H9 (cell line): ENCODE results near the gene GRID2. TPM values are rescaled to one million over a fixed set of nuclear protein-coding genes. Genes with fewer than 3 reads are reported as not detected.

Experiments used
- DNase-seq: peaks from one replicate; pipeline ENCODE4 v3.0.0-alpha.2; 2017
- H2AFZ ChIP-seq: one replicate; pipeline ENCODE4 v1.6.1; 2013; ENCODE audit warnings: mild to moderate bottlenecking, low read length, control low read depth, moderate library complexity
- H2AK5ac ChIP-seq: 2 replicates; pipeline ENCODE4 v1.6.1; 2013; ENCODE audit warnings: low read length, control low read depth, mixed read lengths; ENCODE audit not compliant: insufficient read length
- H2BK120ac ChIP-seq: one replicate; pipeline ENCODE4 v1.6.1; 2013; ENCODE audit warnings: low read depth, mild to moderate bottlenecking, low read length, control low read depth, inconsistent platforms; ENCODE audit not compliant: poor library complexity, severe bottlenecking
- H2BK12ac ChIP-seq: 2 replicates; pipeline ENCODE4 v1.6.1; 2013; ENCODE audit warnings: low read length, control low read depth, mixed read lengths, low read depth; ENCODE audit not compliant: insufficient read length
- H2BK15ac ChIP-seq: 2 replicates; pipeline ENCODE4 v1.6.1; 2013; ENCODE audit warnings: low read depth, low read length, control low read depth
- H2BK20ac ChIP-seq: one replicate; pipeline ENCODE4 v1.6.1; 2013; ENCODE audit warnings: low read depth, mild to moderate bottlenecking, low read length, control low read depth, inconsistent platforms; ENCODE audit not compliant: poor library complexity, severe bottlenecking
- H2BK5ac ChIP-seq: 2 replicates; pipeline ENCODE4 v1.6.1; 2013; ENCODE audit warnings: low read length, control low read depth, mixed read lengths; ENCODE audit not compliant: insufficient read length
- H3K14ac ChIP-seq: 2 replicates; pipeline ENCODE4 v1.6.1; 2013; ENCODE audit warnings: low read length, control low read depth; ENCODE audit not compliant: insufficient read depth
- H3K18ac ChIP-seq: 2 replicates; pipeline ENCODE4 v1.6.1; 2013; ENCODE audit warnings: low read depth, mild to moderate bottlenecking, mixed read lengths, low read length, control low read depth; ENCODE audit not compliant: insufficient read length
- H3K23ac ChIP-seq: 2 replicates; pipeline ENCODE4 v1.6.1; 2013; ENCODE audit warnings: low read length, control low read depth, mixed read lengths, low read depth; ENCODE audit not compliant: insufficient read length
- H3K23me2 ChIP-seq: 2 replicates; pipeline ENCODE4 v1.6.1; 2013; ENCODE audit warnings: low read depth, mild to moderate bottlenecking, mixed read lengths, low read length, control low read depth; ENCODE audit not compliant: insufficient read length, poor library complexity, severe bottlenecking
- H3K27ac ChIP-seq: 2 replicates; pipeline ENCODE4 v1.5.1; 2013; ENCODE audit warnings: low read length, control low read depth, mixed read lengths, low read depth; ENCODE audit not compliant: insufficient read length
- H3K27me3 ChIP-seq: 2 replicates; pipeline ENCODE4 v1.6.1; 2013; ENCODE audit warnings: low read length, control low read depth, inconsistent platforms; ENCODE audit not compliant: insufficient read depth
- H3K4ac ChIP-seq: 2 replicates; pipeline ENCODE4 v1.6.1; 2013; ENCODE audit warnings: low read depth, mild to moderate bottlenecking, control low read depth, inconsistent platforms, low read length, moderate library complexity
- H3K4me1 ChIP-seq: 2 replicates; pipeline ENCODE4 v1.6.1; 2013; ENCODE audit warnings: low read length, control low read depth, inconsistent platforms; ENCODE audit not compliant: insufficient read depth
- H3K4me2 ChIP-seq: 2 replicates; pipeline ENCODE4 v1.6.1; 2013; ENCODE audit warnings: low read length, control low read depth, mixed read lengths; ENCODE audit not compliant: insufficient read length, insufficient read depth
- H3K56ac ChIP-seq: 2 replicates; pipeline ENCODE4 v1.6.1; 2013; ENCODE audit warnings: low read depth, mild to moderate bottlenecking, mixed read lengths, low read length, control low read depth; ENCODE audit not compliant: insufficient read length
- H3K79me1 ChIP-seq: 2 replicates; pipeline ENCODE4 v1.6.1; 2013; ENCODE audit warnings: low read depth, mild to moderate bottlenecking, moderate library complexity, low read length, control low read depth, inconsistent platforms; ENCODE audit not compliant: insufficient read depth, poor library complexity, severe bottlenecking
- H3K79me2 ChIP-seq: 2 replicates; pipeline ENCODE4 v1.6.1; 2013; ENCODE audit warnings: low read length, control low read depth, inconsistent platforms; ENCODE audit not compliant: insufficient read depth
- H3K9ac ChIP-seq: 2 replicates; pipeline ENCODE4 v1.6.1; 2013; ENCODE audit warnings: low read length, control low read depth, mixed read lengths; ENCODE audit not compliant: insufficient read length; ENCODE audit errors: extremely low read depth
- H3K9me3 ChIP-seq: one replicate; pipeline ENCODE4 v1.6.1; 2013; ENCODE audit warnings: low read depth, low read length, inconsistent platforms; ENCODE audit not compliant: control insufficient read depth
- H3T11ph ChIP-seq: one replicate; pipeline ENCODE4 v1.6.1; 2013; ENCODE audit warnings: mild to moderate bottlenecking, low read length, control low read depth, inconsistent platforms
- H4K20me1 ChIP-seq: one replicate; pipeline ENCODE4 v1.6.1; 2013; ENCODE audit not compliant: control insufficient read depth, insufficient read length, insufficient read depth
- H4K5ac ChIP-seq: 2 replicates; pipeline ENCODE4 v1.6.1; 2013; ENCODE audit warnings: low read depth, mild to moderate bottlenecking, mixed read lengths, low read length, control low read depth; ENCODE audit not compliant: insufficient read length
- H4K8ac ChIP-seq: replicated peaks from 2 replicates; pipeline ENCODE4 v1.6.1; 2013; ENCODE audit warnings: low read length, control low read depth, mixed read lengths, low read depth; ENCODE audit not compliant: insufficient read length
- H4K91ac ChIP-seq: 2 replicates; pipeline ENCODE4 v1.6.1; 2013; ENCODE audit warnings: low read depth, mild to moderate bottlenecking, moderate library complexity, mixed read lengths, low read length, control low read depth; ENCODE audit not compliant: insufficient read length
- H3K27ac Mint-ChIP-seq, 3 experiments: 2 replicates in 2 of 3; 3 replicates in 1 of 3; pipeline ENCODE4 v1.8.0; 2020 to 2021; ENCODE audit warnings: mixed read lengths in 3 of 3, mild to moderate bottlenecking in 1 of 3, moderate library complexity in 1 of 3
- H3K27me3 Mint-ChIP-seq: 2 replicates; pipeline ENCODE4 v1.8.0; 2021; ENCODE audit warnings: low read depth, mild to moderate bottlenecking, moderate library complexity, mixed read lengths
- H3K36me3 Mint-ChIP-seq, 3 experiments: 2 replicates in 2 of 3; 3 replicates in 1 of 3; pipeline ENCODE4 v1.8.0; 2020 to 2021; ENCODE audit warnings: low read depth in 3 of 3, mixed read lengths in 3 of 3; ENCODE audit not compliant: insufficient read depth in 1 of 3
- H3K4me1 Mint-ChIP-seq, 2 experiments: 2 replicates each; pipeline ENCODE4 v1.8.0; 2020; ENCODE audit warnings: mixed read lengths in 2 of 2
- H3K4me3 Mint-ChIP-seq, 2 experiments: 2 replicates in 1 of 2; 3 replicates in 1 of 2; pipeline ENCODE4 v1.8.0; 2020 to 2021; ENCODE audit warnings: mild to moderate bottlenecking in 2 of 2, mixed read lengths in 2 of 2, moderate library complexity in 1 of 2
- H3K9me3 Mint-ChIP-seq, 2 experiments: 2 replicates in 1 of 2; 3 replicates in 1 of 2; pipeline ENCODE4 v1.8.0; 2020; ENCODE audit warnings: mild to moderate bottlenecking in 2 of 2, mixed read lengths in 2 of 2, moderate library complexity in 1 of 2
- CTCF ChIP-seq: fragments of 200-600 bp; sonication (generic); conservative IDR thresholded peaks from 3 replicates; pipeline ENCODE4 v1.8.0; 2021; ENCODE audit warnings: antibody characterized with exemption, mild to moderate bottlenecking
- WGBS: extraction: QIAGEN DNeasy Blood & Tissue Kit; methylation state at CpG from one replicate; pipeline ENCODE4 v1.1.7; 2013; ENCODE audit warnings: missing lambda C conversion rate, low lambda C conversion rate, mixed read lengths; ENCODE audit not compliant: insufficient read length; ENCODE audit errors: extremely low coverage; 5-methylcytosine and 5-hydroxymethylcytosine counted together
- total RNA-seq: library from RNA; stranded (reverse); gene quantifications from 2 replicates; pipeline ENCODE4 v1.2.1, GENCODE V29; 2021

GRID2 gene
- total RNA-seq, 1 experiment from 2014 or later, result 21.8 TPM

GRCh38 chr4:93466446-93466845 lies 1162.7 kb downstream of the GRID2 start:
- no peak overlapping the region for H3K9ac ChIP-seq
- no CpG with 5 or more reads among the region's 2 CpGs for WGBS

More at GRCh38 chr4:93466446-93466845, 1162.7 kb downstream of the GRID2 start:
- no peak overlapping the region for H3K18ac ChIP-seq
- H2AK5ac ChIP-seq, result no peak overlapping the region
- H3T11ph ChIP-seq, result no peak overlapping the region
- no peak overlapping the region for H3K4me3 Mint-ChIP-seq
- no peak overlapping the region for H3K27ac ChIP-seq
- no peaks in the 10 kb centered on the region for H4K20me1 ChIP-seq
- TF ChIP-seq CTCF, result no peak
- H3K9me3 ChIP-seq, result no peaks in the 10 kb centered on the region
- H2AFZ ChIP-seq, result no peak overlapping the region
- no peaks in the 10 kb centered on the region for H3K4me1 ChIP-seq
- no peaks in the 10 kb centered on the region for H3K79me1 ChIP-seq
- H3K4me1 Mint-ChIP-seq, result no peaks in the 10 kb centered on the region; a peak in 1 of 4 replicates
- H3K27ac Mint-ChIP-seq, result peak overlapping the region; percentile 15 to 80 (median 47); a peak in 2 of 7 replicates
- no peak overlapping the region for H2BK5ac ChIP-seq
- no peaks in the 10 kb centered on the region for H3K27me3 ChIP-seq
- no peak overlapping the region for H4K91ac ChIP-seq
- no peak overlapping the region for H3K56ac ChIP-seq
- H3K27me3 Mint-ChIP-seq, result no peaks in the 10 kb centered on the region
- H2BK20ac ChIP-seq, result no peak overlapping the region
- H3K4ac ChIP-seq, result no peak overlapping the region
- H3K36me3 Mint-ChIP-seq, result no peaks in the 10 kb centered on the region; a peak in 1 of 7 replicates
- H3K79me2 ChIP-seq, result no peaks in the 10 kb centered on the region
- H3K4me2 ChIP-seq, result no peak overlapping the region
- no peak overlapping the region for H2BK120ac ChIP-seq
- no peak overlapping the region for H4K8ac ChIP-seq
- no peak overlapping the region for H3K14ac ChIP-seq
- no peaks in the 10 kb centered on the region for H3K9me3 Mint-ChIP-seq
- no peak overlapping the region for H2BK12ac ChIP-seq
- H4K5ac ChIP-seq, result no peak overlapping the region
- H3K23ac ChIP-seq, result no peak overlapping the region
- no peaks in the 10 kb centered on the region for H3K23me2 ChIP-seq
- DNase-seq, result peak; percentile 33
- H2BK15ac ChIP-seq, result no peak overlapping the region
